OCI-LY3 (cell line): ENCODE data around the gene TACC3.

Experiments
- H2AFZ ChIP-seq: fragments of 200-600, 300-600 bp; shearing (Covaris generic); 2 replicates; pipeline ENCODE4 v1.6.0; 2014; ENCODE audit warnings: antibody characterized with exemption, low read depth, low read length
- H3K27ac ChIP-seq: fragments of 200-600, 300-600 bp; sonication (generic); 2 replicates; pipeline ENCODE4 v1.5.1; 2014; ENCODE audit warnings: mild to moderate bottlenecking, low read length, moderate library complexity, mixed read lengths
- H3K27me3 ChIP-seq: fragments of 200-600, 300-600 bp; sonication (generic); 2 replicates; pipeline ENCODE4 v1.6.1; 2014; ENCODE audit warnings: low read depth, low read length, mixed read lengths
- H3K36me3 ChIP-seq: fragments of 200-600, 300-600 bp; sonication (generic); replicated peaks from 2 replicates; pipeline ENCODE3; 2014; ENCODE audit warnings: low read depth, low read length, mixed read lengths
- H3K4me1 ChIP-seq: fragments of 300-600, 200-600 bp; sonication (generic); 2 replicates; pipeline ENCODE4 v1.6.1; 2014; ENCODE audit warnings: low read length, mixed read lengths
- H3K4me2 ChIP-seq: fragments of 200-600, 300-600 bp; sonication (generic); 2 replicates; pipeline ENCODE4 v1.6.1; 2014; ENCODE audit warnings: low read length, mixed read lengths
- H3K4me3 ChIP-seq: fragments of 300-600, 200-600 bp; sonication (generic); 2 replicates; pipeline ENCODE4 v1.5.1; 2014; ENCODE audit warnings: antibody characterized with exemption, mild to moderate bottlenecking, low read length, moderate library complexity
- H3K79me2 ChIP-seq: fragments of 300-600, 200-600 bp; shearing (Covaris generic); 2 replicates; pipeline ENCODE4 v1.6.1; 2014; ENCODE audit warnings: mild to moderate bottlenecking, low read length, mixed read lengths
- H3K9ac ChIP-seq: fragments of 300-600, 200-600 bp; shearing (Covaris generic); 2 replicates; pipeline ENCODE4 v1.6.0; 2014; ENCODE audit warnings: mild to moderate bottlenecking, low read length, moderate library complexity
- H3K9me3 ChIP-seq: fragments of 200-600, 300-600 bp; shearing (Covaris generic); 2 replicates; pipeline ENCODE4 v1.6.1; 2014; ENCODE audit warnings: low read length, mixed read lengths; ENCODE audit not compliant: insufficient read depth
- H4K20me1 ChIP-seq: fragments of 200-600, 300-600 bp; sonication (generic); 2 replicates; pipeline ENCODE4 v1.6.1; 2016; ENCODE audit warnings: low read length, mixed read lengths; ENCODE audit not compliant: insufficient read depth
- EZH2phosphoT487 ChIP-seq: fragments of 200-600 bp; shearing (Covaris generic); IDR thresholded peaks from 2 replicates; pipeline ENCODE4 v1.6.1; 2018; ENCODE audit warnings: antibody characterized with exemption, mixed run types, low read depth
- TF ChIP-seq, protein P1 (sequence below): fragments of 200-600, 300-600 bp; sonication (generic); IDR thresholded peaks from 2 replicates; pipeline ENCODE4 v1.5.1; 2014; ENCODE audit warnings: antibody characterized with exemption, low read length, low read depth

TACC3 gene

DNA sequence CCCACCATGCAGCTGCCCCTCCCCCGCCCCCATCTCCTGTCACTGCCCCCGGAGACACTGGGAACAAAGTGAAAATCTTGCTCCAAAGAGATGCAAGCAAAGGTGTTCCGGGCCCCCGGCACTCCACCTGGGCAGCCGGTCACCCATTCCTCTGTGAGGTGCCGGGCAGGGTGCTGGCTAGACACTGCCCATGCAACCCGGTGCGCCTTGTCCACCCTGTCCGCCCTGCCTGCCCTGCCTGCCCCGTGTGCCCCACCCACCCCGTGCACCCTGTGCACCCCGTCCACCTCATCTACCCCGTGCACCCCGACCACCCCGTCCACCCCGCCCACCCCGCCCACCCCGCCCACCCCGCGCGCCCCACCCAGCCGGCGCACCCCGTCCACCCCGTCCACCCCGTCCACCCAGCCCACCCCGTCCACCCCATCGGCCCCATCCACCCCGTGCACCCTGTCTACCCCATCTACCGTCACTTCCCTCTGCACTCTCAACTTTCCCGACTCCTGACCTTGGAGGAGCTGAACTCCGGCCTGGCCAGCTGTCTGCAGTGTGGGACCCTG is 39.9 kb downstream of the TACC3 start:
- Histone ChIP-seq H3K9ac (no peak overlapping the region), H3K9me3 (no peaks in the 10 kb centered on the region), H3K4me1 (peaks cover 5% of the 10 kb centered on the region; the same call in 1 of the 2 replicates), H3K4me2 (no peak overlapping the region), H3K27ac (no peak overlapping the region), H3K4me3 (no peak overlapping the region), H4K20me1 (no peaks in the 10 kb centered on the region), H3K27me3 (no peaks in the 10 kb centered on the region), H3K36me3 (no peaks in the 10 kb centered on the region), H2AFZ (no peak overlapping the region), H3K79me2 (no peaks in the 10 kb centered on the region)
- TF ChIP-seq, protein P1, sequence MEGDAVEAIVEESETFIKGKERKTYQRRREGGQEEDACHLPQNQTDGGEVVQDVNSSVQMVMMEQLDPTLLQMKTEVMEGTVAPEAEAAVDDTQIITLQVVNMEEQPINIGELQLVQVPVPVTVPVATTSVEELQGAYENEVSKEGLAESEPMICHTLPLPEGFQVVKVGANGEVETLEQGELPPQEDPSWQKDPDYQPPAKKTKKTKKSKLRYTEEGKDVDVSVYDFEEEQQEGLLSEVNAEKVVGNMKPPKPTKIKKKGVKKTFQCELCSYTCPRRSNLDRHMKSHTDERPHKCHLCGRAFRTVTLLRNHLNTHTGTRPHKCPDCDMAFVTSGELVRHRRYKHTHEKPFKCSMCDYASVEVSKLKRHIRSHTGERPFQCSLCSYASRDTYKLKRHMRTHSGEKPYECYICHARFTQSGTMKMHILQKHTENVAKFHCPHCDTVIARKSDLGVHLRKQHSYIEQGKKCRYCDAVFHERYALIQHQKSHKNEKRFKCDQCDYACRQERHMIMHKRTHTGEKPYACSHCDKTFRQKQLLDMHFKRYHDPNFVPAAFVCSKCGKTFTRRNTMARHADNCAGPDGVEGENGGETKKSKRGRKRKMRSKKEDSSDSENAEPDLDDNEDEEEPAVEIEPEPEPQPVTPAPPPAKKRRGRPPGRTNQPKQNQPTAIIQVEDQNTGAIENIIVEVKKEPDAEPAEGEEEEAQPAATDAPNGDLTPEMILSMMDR, result no peak
- no peak for TF ChIP-seq EZH2phosphoT487

DNA sequence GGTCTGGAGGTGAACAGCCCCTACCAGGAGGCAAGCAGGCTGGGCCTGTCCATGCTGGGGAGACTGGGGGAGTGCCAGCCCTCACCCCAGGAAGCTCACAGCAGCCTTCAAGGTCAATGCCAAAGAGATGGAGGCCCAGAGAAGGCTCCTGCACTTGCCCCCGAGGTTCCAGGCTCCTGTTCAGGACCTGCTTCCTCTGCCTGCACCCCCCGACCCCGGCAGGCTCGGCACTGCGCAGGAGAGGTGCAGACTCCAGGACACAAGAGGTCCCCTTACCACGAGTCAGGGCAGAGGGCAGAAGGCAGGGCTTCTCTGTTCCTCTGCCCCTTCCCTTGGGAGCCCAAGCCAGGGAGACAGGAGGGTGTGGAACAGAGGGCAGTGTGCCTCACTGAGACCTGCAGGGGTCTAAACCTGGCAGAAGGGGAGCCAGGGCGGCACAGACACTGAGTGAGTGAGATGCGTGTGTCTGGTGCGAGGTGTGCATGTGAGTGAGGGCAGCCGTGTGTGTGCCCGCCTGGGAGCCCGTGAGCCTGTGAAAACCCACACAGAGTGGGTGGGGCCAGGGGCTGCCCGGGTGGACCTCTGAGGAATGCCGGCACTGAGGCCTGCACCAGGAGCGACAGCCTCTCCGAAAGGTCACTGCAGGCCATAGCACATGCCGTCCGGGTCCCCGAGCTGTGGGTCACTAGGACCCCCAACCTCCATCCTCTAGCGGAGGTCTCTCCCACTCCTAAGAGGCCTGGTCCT is 41.1 kb downstream of the TACC3 start:
- H3K9me3 ChIP-seq, result no peaks in the 10 kb centered on the region
- no peak for TF ChIP-seq EZH2phosphoT487
- TF ChIP-seq, protein P1, result no peak
- H3K27me3 ChIP-seq, result no peaks in the 10 kb centered on the region
- no peak overlapping the region for H3K4me2 ChIP-seq
- H3K79me2 ChIP-seq, result no peaks in the 10 kb centered on the region
- no peak overlapping the region for H3K9ac ChIP-seq
- no peaks in the 10 kb centered on the region for H4K20me1 ChIP-seq
- peaks cover 10% of the 10 kb centered on the region; the same call in 1 of the 2 replicates for H3K4me1 ChIP-seq
- H3K27ac ChIP-seq, result no peak overlapping the region
- no peak overlapping the region for H3K4me3 ChIP-seq
- no peak overlapping the region for H2AFZ ChIP-seq
- H3K36me3 ChIP-seq, result no peaks in the 10 kb centered on the region

DNA sequence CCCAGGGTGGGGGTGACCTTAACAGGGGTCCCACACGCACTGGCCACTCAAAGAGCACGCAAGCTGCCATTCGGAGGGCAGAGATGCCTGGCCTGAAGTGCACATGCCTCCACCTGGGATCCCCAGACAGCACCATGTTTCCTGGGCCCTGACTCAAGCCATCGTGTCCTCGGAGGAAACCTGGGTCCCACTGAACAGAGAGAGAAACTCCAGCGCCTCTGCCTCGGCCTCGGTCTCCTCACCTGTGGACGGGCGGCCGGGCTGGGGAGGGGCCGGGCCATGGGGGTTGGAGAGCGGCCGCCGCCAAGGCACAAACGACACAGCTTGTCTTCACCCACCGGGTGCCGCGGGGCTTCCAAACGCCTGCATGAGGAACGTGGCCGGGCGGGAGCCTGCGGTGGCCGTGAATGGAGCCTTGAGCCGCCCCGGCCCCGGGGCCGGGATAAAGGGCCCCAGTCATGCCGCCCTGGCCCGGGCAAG is 41.8 kb downstream of the TACC3 start:
- Histone ChIP-seq H2AFZ (no peak overlapping the region), H3K9ac (no peak overlapping the region), H3K9me3 (no peaks in the 10 kb centered on the region), H3K27me3 (no peaks in the 10 kb centered on the region), H3K27ac (no peak overlapping the region), H4K20me1 (no peaks in the 10 kb centered on the region), H3K4me1 (peaks cover 10% of the 10 kb centered on the region; the same call in 1 of the 2 replicates), H3K4me3 (no peak overlapping the region), H3K79me2 (no peaks in the 10 kb centered on the region), H3K4me2 (no peak overlapping the region), H3K36me3 (no peaks in the 10 kb centered on the region)
- no peak for TF ChIP-seq EZH2phosphoT487
- TF ChIP-seq, protein P1, result no peak

DNA sequence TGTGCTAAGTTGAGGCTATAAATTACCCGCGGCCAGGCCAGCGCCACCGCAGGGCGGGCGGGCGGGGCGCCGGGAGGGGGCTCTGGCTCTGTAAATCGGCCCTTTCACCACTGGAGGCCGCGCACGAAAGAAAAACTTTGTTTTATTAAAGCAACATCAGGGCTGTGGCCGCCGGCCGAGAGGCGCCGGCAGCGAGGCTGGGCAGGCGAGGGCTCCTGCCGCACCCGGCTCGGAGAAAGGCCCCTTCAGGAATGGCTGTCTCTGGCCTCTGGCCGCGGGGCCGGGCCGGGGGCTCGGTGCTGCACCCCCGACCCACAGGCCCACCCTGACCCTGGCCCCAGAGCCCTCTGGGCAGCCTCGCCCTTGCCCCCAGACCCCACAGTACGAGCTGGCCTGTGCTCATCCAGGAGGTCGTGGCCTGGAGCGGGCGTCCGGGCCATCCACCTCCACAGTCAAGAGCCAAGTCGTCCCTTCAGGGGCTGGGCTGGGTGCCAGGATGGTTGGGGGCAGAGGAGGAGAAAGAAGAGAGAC is 42.3 kb downstream of the TACC3 start:
- H4K20me1 ChIP-seq, result no peaks in the 10 kb centered on the region
- no peaks in the 10 kb centered on the region for H3K27me3 ChIP-seq
- no peaks in the 10 kb centered on the region for H3K79me2 ChIP-seq
- no peak overlapping the region for H3K27ac ChIP-seq
- H3K4me2 ChIP-seq, result no peak overlapping the region
- H2AFZ ChIP-seq, result no peak overlapping the region
- H3K9ac ChIP-seq, result no peak overlapping the region
- H3K4me3 ChIP-seq, result no peak overlapping the region
- peaks cover 10% of the 10 kb centered on the region; the same call in 1 of the 2 replicates for H3K4me1 ChIP-seq
- TF ChIP-seq EZH2phosphoT487, result no peak
- TF ChIP-seq, protein P1, result no peak
- H3K9me3 ChIP-seq, result no peaks in the 10 kb centered on the region
- no peaks in the 10 kb centered on the region for H3K36me3 ChIP-seq
